Stimulated activated naive CD4-positive, alpha-beta T cell (primary cell): ENCODE measurements around the gene PARD3B.
A peak's percentile ranks its signal among the peaks of the same experiment; 100 is the strongest.

ENCODE experiments used
- DNase-seq, 6 experiments: peaks; one replicate each; lab custom pipeline; 2025; lab: John Stamatoyannopoulos, UW

PARD3B gene

GRCh38 chr2:205056151-205056561 is 510.9 kb downstream of the PARD3B start:
- DNase-seq: no peak

DNA sequence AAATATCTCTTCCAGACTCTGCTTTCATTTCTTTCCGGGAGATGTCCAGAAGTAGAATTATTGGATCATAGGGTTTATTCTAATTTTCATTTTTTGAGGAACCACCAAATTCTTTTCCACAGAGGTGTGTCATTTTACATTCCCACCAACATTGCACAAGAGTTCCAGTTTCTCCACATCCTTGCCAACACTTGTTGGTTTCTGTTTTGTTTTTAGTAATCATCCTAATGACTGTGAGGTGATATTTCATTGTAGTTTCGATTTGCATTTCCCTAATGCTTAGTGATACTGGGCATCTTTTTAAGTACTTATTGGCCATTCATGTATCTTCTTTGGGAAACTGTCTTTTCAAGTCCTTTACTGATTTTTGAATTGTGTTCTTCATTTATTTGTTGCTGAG is 513.1 kb downstream of the PARD3B start:
- DNase-seq: no peak

GRCh38 chr2:205060269-205060668 is 515.0 kb downstream of the PARD3B start:
- no peak for DNase-seq

GRCh38 chr2:205066081-205066480 is 520.8 kb downstream of the PARD3B start:
- no peak for DNase-seq

GRCh38 chr2:205069928-205070327 is 524.7 kb downstream of the PARD3B start:
- no peak for DNase-seq

- DNase-seq: no peak
Measured at GRCh38 chr2:205070889-205071288, 525.6 kb downstream of the PARD3B start.

DNA sequence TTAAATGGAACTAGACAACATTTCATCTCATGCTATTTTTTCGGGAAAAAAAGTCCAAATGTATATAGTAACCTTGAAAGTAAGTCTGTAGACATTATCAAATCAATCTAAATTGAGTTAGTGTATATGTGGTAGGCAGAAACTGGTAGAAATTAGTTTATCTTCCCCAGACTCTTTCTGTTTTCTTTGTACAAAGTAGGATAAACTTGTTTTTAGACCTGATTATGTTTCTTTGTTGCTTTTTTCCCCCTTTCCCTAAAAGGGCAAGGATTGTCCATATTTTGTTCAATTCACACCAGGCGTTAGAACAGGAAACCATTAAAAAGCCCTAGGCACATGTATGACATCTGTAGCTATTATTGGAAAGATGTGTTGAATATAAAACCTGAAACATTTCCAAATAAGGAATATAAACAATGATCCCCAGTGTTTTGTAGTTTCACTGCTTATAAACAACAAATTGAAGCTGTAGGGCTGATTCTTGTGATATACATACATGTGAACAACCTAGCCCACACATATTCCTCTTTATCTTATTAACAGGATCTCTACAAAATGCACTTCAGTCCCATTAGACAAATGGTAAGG is 528.3 kb downstream of the PARD3B start:
- no peak for DNase-seq

GRCh38 chr2:205076405-205076804 is 531.1 kb downstream of the PARD3B start:
- DNase-seq: peak in 3 of 6 experiments; percentile 1 to 26 (median 24)

DNA sequence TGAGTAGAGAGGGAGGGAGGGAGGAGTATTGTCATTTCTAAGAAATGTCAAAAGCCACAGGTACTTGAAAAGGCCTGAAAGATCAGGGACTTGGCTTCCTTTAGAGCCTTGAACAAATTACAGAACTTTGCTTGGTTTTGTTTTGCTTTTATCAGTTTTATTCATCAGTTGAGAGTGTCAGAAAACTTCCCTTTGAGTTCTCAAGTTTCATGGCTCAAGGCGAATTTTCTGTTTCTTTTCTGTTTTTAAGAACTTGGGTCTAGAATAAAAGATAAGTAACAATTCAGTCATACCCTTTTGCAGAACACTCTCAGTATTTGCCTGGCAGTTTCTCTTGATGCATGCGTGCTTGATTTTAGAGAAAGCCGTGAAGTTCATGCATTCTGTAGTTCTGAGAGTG is 531.9 kb downstream of the PARD3B start:
- DNase-seq: peak in 3 of 6 experiments; percentile 74 to 78 (median 76)

- DNase-seq: peak in 1 of 6 experiments; percentile 0
Measured at GRCh38 chr2:205078762-205079161, 533.5 kb downstream of the PARD3B start.

DNA sequence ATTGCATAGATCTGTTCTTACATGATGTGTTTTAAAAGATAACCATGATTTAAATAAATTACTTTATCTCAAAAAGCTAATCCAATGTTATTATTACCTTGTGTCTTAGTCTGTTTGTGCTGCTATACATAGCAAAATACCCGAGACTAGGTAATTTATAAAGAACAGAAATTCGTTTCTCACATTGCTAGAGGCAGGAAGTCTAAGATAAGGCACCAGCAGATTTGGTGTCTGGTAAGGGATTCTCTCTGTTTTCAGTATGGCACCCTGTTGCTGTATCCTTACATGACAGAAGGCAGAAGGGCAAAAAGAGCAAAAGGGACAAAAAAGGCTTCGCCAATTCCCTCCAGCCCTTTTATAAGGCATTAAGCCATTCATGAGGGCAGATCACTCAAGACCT is 533.9 kb downstream of the PARD3B start:
- DNase-seq: peak in 1 of 6 experiments; percentile 13

DNA sequence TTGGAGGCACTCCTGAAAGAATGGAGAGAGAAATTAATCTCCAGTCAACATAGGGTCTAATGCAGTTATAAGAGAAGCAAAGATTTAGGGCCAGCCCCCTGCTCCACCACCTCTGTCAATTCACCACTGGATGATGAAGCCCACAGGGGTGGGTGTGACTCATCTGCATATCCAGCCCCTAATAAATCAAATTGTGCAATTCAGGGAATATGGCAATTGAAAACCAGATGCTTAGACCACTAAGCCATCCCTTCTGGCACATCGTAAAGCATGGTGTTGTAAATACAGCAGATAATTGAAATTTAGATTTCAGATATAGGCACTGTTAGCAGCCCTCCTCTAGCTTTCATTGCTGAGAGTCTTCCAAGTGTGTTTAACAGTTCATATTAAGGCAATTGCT is 541.4 kb downstream of the PARD3B start:
- DNase-seq: no peak

DNA sequence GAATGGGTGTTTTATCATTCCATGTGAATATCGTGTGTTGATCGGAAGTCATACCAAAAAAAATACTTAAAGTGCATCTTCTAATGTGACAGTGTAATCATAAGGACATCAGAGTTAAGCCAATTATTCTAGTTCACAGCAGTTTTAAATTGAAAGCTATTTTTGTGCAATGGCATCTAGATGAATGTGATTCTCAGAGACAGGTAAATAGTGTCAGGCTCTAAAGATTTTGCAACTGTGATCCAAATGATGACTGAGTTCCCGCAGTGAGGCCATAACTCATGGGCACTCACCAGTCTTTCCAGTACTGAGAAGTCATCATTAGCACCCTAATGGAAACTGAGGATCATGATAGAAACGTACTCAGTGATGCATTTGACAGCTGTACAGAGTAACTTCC is 542.6 kb downstream of the PARD3B start:
- no peak for DNase-seq

DNA sequence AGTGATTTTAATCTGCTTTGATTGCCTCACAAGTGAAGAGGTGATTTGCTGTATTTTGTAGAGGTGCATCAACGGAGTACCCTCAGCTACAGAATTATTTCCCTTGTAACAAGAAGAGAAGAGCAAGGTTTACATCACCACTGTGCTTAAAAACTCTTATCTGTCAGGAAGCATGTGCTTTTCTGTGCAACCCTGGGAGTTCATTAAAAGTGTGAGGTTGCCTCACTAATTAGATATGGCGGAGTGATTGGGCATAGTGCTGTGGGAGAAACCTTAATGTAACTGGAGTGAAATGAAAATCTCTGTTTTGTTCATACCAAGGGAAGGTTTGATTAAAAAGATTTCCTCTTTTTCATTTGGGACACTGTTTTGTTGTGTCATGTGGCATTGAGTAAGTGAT is 544.7 kb downstream of the PARD3B start:
- no peak for DNase-seq

DNA sequence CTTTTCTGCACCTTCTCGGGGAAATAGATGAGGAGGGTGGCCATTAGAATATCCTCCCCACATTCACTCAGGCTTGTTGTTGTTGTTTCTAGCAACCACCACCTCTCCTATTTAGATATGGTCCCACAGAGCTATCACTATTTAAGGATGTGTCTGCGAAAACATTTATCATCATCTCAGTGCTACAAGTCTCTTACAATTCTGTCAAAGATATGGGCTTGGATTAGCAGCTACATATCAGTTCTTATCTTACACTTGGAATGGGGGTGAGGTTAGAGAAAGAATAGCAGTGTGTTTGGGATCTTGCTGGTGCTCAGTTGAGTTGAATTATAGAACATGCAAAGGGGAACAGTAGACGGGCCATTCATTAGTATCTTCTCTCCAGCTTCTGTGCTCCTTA is 546.1 kb downstream of the PARD3B start:
- no peak for DNase-seq

DNA sequence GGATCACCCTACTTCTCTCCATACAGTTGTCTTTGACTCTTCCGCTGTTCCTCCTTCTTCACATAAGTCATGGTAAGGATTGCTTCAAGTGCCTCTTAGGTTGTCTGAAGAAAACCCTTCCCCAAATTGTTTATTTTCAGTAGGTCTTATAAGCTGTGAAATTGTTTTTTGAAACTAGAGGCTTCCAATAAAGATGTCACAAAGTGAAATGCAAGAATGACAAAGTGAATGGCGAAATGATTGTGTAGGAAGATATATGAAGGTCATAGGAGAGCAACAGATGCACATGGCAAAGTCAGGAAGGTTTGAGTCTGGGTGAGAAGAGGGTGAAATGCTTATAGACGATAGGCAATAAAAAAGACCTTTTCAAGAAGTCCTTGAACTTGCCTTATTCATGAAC is 548.8 kb downstream of the PARD3B start:
- no peak for DNase-seq

GRCh38 chr2:205103699-205104098 is 558.4 kb downstream of the PARD3B start:
- DNase-seq: no peak

- DNase-seq: no peak
Measured at GRCh38 chr2:205107810-205108209, 562.5 kb downstream of the PARD3B start.

GRCh38 chr2:205115511-205115910 is 570.2 kb downstream of the PARD3B start:
- DNase-seq: no peak

DNA sequence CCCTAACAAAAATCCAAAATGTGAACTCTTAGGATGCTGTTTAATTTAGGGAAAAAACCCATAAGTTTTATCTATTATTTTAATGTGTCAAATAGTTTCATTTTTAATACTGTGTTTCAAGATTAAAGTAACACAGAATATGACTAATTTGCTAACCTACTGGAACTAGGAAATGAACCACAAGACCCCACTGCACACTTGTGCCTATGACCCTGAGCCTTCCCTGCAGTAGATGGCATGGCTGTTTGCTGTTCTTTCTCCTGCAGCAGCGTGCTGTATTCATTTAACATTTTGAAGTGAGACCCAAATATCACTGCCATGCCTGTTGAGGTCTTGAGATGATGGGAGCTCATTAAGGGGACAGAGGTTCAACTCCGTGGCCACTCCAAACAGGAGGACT is 571.9 kb downstream of the PARD3B start:
- DNase-seq: no peak

DNA sequence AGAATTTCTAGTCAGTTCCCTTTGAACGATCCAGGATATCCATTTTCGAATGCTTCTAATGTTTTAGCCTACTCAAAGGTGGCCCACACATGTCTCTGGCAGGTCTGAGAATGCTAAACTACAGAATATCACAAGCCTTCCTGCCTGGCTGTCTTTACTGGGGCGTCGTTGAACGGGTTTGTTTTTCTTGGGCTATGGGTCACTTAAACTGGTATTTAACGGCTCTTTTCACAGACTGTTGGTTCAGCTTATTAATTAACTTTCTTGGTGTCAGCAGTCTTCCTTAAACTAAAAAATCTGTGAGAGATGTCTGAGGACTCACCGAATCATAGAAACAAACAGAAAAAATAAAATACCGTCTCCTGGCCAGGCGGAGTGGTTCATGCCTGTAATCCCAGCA is 573.9 kb downstream of the PARD3B start:
- no peak for DNase-seq

DNA sequence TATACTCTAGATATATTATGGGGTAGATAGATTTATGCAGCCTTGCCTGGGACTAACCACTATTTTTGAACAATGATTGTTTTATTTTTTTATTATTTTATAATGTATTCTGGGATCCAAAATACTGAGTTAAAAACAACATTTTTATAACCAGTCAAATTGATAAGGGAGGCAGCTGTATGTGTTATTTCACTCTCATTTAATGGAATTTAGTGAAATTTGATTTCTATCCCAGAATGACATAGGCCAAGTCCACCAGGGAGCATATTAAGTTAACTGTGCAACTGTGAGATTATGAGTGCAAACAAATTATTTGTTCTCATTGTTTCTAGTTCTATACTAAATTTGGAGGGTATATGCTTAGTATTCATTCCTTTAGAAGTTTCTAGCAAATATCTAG is 583.5 kb downstream of the PARD3B start:
- DNase-seq: no peak

- peak in 2 of 6 experiments; percentile 13 to 17 for DNase-seq
Measured at GRCh38 chr2:205129531-205129930, 584.3 kb downstream of the PARD3B start.

DNA sequence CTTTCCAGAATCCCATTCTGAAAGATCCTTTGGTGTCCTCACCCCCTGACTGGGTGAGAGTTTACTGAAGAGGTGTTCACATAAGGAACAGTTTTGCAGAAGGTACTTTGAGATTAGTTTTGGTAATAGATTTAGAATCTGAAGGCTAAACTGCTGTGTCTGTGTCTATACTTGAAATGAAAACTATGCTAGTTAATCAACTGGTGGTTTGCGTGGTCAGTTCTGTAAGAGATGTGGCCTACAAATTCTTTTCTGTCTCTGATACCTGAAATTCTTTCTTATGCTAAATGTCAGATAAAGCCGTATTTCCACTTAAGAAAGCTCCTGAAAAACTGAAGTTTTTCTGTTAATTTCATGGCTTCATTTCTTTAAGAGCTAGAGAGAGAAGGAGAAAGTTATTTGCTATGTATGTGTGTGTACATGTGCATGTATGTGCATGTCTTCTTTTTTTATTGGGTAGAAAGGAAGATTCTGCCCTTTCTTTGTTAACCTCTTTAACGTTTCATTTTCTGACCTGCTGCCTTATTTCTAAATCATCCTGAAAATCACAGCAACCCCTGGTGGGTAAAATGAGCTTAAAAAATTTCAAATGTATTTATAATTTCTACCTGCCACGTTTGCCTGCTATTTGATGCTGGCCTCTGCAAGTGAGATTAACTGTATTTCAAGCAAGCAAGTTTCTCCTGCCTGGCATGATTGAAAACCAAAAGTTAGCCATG is 585.0 kb downstream of the PARD3B start:
- peak in 2 of 6 experiments; percentile 30 to 32 for DNase-seq
